PC-3 (cell line): ENCODE data around the gene HEPH.

ENCODE experiments used
- CTCF ChIP-seq: fragments of 300-600 bp; sonication (generic); conservative IDR thresholded peaks from 2 replicates; pipeline ENCODE4 v1.5.1; 2017; ENCODE audit warnings: antibody characterized with exemption, low read depth, mild to moderate bottlenecking, low read length
- EZH2 ChIP-seq: fragments of 300-600 bp; sonication (generic); IDR thresholded peaks from one replicate; pipeline ENCODE4 v1.6.1; 2017; ENCODE audit warnings: antibody characterized with exemption, mild to moderate bottlenecking, low read length; ENCODE audit not compliant: unreplicated experiment

DNA sequence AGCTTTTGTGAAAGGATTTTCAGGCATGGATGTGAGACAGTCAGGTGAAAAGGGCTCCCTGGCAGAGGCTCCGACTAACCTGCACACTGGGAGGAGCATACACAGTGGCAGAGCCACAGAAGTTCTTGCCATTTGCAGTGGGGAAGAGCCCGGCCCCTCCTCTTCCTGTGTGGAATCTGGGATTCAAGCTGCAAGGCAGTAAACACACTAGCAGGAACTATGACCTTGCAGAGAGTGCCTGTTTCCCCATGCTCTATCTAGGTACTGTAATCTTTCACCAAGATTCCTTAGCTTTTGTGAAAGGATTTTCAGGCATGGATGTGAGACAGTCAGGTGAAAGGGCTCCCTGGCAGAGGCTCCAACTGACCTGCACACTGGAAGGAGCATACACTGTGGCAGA lies 19.8 kb upstream of the HEPH start:
- no peak for TF ChIP-seq CTCF
- TF ChIP-seq EZH2: no peak
